Prostate gland (tissue), 2 donors: Measurements from ENCODE around the gene FAM111B.
"Not testable (repeated sequence)": the region's sequence is repeated elsewhere in the genome, so short reads cannot be mapped to it uniquely, and the experiment has no call there.

Source experiments
- POLR2A ChIP-seq: fragments of 450-650 bp; IDR thresholded peaks from one replicate; pipeline ENCODE4 v1.6.1; 2016; ENCODE audit warnings: antibody characterized with exemption, mild to moderate bottlenecking
- POLR2AphosphoS5 ChIP-seq: sonication (generic); formaldehyde crosslinking; IDR thresholded peaks from one replicate; pipeline ENCODE4 v1.6.1; 2017; ENCODE audit warnings: antibody characterized with exemption
- TF ChIP-seq, protein P1 (sequence below), 4 experiments: fragments of 200-600 bp in 2 of 4; fragments of 450-650 bp in 2 of 4; sonication (generic) in 2 of 4; IDR thresholded peaks; 1 replicate in 3 of 4; 2 replicates in 1 of 4; pipeline ENCODE4 v1.5.1; 2016 to 2019; ENCODE audit warnings: antibody characterized with exemption in 4 of 4, mild to moderate bottlenecking in 2 of 4, moderate library complexity in 2 of 4

DNA sequence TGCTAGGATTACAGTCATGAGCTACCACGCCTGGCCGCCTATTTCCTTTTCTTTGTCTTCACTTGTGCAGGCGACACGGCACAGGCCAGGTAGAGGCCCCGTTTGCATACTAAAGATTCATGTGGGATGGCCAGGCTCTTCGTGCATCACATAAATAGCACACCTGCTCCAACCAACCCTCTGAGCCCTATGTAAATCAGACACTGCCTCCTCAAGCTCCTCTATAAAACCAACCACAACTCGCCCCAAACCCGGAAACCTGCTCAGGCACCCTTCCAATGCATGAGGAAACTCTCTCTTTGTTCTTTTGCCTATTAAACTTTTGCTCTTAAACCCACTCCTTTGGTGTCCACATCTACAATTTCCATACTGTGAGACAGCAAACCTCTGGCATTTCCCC, 9.1 kb upstream of the FAM111B start:
- TF ChIP-seq, protein P1, sequence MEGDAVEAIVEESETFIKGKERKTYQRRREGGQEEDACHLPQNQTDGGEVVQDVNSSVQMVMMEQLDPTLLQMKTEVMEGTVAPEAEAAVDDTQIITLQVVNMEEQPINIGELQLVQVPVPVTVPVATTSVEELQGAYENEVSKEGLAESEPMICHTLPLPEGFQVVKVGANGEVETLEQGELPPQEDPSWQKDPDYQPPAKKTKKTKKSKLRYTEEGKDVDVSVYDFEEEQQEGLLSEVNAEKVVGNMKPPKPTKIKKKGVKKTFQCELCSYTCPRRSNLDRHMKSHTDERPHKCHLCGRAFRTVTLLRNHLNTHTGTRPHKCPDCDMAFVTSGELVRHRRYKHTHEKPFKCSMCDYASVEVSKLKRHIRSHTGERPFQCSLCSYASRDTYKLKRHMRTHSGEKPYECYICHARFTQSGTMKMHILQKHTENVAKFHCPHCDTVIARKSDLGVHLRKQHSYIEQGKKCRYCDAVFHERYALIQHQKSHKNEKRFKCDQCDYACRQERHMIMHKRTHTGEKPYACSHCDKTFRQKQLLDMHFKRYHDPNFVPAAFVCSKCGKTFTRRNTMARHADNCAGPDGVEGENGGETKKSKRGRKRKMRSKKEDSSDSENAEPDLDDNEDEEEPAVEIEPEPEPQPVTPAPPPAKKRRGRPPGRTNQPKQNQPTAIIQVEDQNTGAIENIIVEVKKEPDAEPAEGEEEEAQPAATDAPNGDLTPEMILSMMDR (IDR thresholded peaks at IDR 0.05) = not testable (repeated sequence)
- TF ChIP-seq POLR2A = not testable (repeated sequence)
- TF ChIP-seq POLR2AphosphoS5 = peak; percentile 46
